ENCODE data around the gene NME3.

Gene NME3

GRCh38 chr16:1762879-1763520 lies 8.3 kb downstream of the NME3 start:
- H3K27ac Mint-ChIP-seq, result no peak overlapping the region
- H3K4me1 Mint-ChIP-seq (ENCODE audit: low read depth), result no peaks in the 10 kb centered on the region
- H3K9me3 Mint-ChIP-seq, result no peaks in the 10 kb centered on the region
- H3K27me3 Mint-ChIP-seq (ENCODE audit: low read depth), result no peaks in the 10 kb centered on the region
- H3K4me3 Mint-ChIP-seq, result no peak overlapping the region
- H3K36me3 Mint-ChIP-seq (ENCODE audit: low read depth), result peaks cover 11% of the 10 kb centered on the region

DNA sequence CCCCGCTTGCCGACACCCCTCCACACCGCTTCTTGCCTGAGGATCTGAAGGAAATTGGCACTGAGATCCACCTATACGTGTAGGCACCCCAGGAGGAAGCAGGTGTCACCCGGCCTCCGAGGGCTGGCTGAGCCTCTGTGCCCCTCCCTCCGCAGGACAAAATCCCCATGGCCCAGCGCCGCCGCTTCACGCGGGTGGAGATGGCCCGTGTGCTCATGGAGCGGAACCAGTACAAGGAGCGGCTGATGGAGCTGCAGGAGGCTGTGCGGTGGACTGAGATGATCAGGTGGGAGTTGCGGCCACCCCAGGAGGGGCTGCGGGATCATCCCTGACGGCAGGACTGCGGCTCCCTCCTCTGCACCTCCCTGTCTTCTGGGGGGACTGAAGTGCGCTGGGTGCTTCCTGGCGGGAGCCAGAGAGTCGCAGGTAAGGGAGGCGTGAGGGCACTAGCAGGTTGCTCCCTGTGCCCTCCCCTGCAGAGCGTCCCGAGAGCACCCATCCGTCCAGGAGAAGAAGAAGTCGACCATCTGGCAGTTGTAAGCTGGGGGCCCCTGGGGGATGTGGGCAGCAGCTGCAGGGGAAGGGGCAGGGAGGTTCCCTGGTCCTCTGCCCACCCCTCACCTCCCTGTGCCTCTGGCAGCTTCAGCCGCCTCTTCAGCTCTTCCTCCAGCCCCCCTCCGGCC lies 9.0 kb downstream of the NME3 start:
- Mint-ChIP-seq H3K36me3 (ENCODE audit: low read depth) (peaks cover 11% of the 10 kb centered on the region), H3K4me3 (no peak overlapping the region), H3K27me3 (ENCODE audit: low read depth) (no peaks in the 10 kb centered on the region), H3K4me1 (ENCODE audit: low read depth) (no peaks in the 10 kb centered on the region), H3K27ac (no peak overlapping the region), H3K9me3 (no peaks in the 10 kb centered on the region)

DNA sequence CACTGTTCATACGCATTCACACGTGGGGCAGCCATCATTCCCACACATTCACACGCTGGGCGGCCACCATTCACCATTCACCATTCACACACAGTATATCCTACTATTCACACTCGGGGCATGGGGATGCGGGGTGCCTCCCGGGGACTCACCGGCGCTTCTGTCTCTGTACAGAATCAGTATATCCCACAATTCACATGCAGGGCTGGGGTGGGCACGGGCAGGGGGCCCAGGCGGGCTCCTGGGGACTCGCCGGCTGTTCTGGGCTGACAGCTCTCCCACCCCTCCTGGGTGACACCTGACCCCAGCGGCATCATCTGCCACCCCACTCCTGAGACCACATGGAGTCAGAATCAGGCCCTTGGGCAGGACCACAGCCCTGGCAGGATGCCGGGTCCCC lies 9.6 kb downstream of the NME3 start:
- H3K4me3 Mint-ChIP-seq, result no peak overlapping the region
- H3K36me3 Mint-ChIP-seq (ENCODE audit: low read depth), result peaks cover 9% of the 10 kb centered on the region
- peaks cover 1% of the 10 kb centered on the region for H3K4me1 Mint-ChIP-seq (ENCODE audit: low read depth)

GRCh38 chr16:1760911-1761310 lies 10.4 kb downstream of the NME3 start:
- no peak overlapping the region for H3K27ac Mint-ChIP-seq
- no peaks in the 10 kb centered on the region for H3K27me3 Mint-ChIP-seq (ENCODE audit: low read depth)
- H3K9me3 Mint-ChIP-seq, result no peaks in the 10 kb centered on the region
- H3K36me3 Mint-ChIP-seq (ENCODE audit: low read depth), result peaks cover 9% of the 10 kb centered on the region
- no peak overlapping the region for H3K4me3 Mint-ChIP-seq
- peaks cover 3% of the 10 kb centered on the region for H3K4me1 Mint-ChIP-seq (ENCODE audit: low read depth)

More for the DNA sequence above, 9.6 kb downstream of the NME3 start:
- H3K27me3 Mint-ChIP-seq (ENCODE audit: low read depth), result no peaks in the 10 kb centered on the region
- H3K27ac Mint-ChIP-seq, result no peak overlapping the region
- no peaks in the 10 kb centered on the region for H3K9me3 Mint-ChIP-seq

DNA sequence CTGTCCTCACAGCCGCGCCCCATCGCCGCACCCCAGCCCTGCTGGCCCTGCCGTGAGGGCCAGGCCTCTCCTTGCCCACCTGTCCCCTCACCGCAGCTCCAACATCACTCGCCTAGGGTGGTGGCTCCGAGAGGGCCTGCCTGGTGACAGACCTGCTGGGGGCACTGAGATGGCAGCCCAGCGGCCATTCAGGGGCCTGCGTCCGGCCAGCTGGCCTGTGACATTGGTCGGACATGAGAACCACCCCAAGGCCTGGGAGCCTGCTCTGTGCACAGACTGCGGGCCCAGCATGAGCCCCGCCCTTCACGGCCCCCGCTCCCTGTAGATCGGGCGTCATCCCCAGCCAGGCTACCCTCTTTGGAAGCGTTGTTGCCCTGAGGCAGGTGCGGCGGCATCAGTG lies 11.8 kb downstream of the NME3 start:
- Mint-ChIP-seq H3K27me3 (ENCODE audit: low read depth) (no peaks in the 10 kb centered on the region), H3K36me3 (ENCODE audit: low read depth) (peaks cover 12% of the 10 kb centered on the region), H3K27ac (no peak overlapping the region), H3K9me3 (no peaks in the 10 kb centered on the region), H3K4me1 (ENCODE audit: low read depth) (peaks cover 3% of the 10 kb centered on the region), H3K4me3 (no peak overlapping the region)

GRCh38 chr16:1758923-1759322 lies 12.4 kb downstream of the NME3 start:
- Mint-ChIP-seq H3K27ac (peak overlapping the region; percentile 55), H3K9me3 (no peaks in the 10 kb centered on the region), H3K27me3 (ENCODE audit: low read depth) (no peaks in the 10 kb centered on the region), H3K4me3 (no peak overlapping the region), H3K4me1 (ENCODE audit: low read depth) (peaks cover 3% of the 10 kb centered on the region), H3K36me3 (ENCODE audit: low read depth) (peaks cover 12% of the 10 kb centered on the region)

- H3K27me3 Mint-ChIP-seq (ENCODE audit: low read depth), result no peaks in the 10 kb centered on the region
- H3K27ac Mint-ChIP-seq, result no peak overlapping the region
- no peaks in the 10 kb centered on the region for H3K9me3 Mint-ChIP-seq
- peaks cover 12% of the 10 kb centered on the region for H3K36me3 Mint-ChIP-seq (ENCODE audit: low read depth)
- no peak overlapping the region for H3K4me3 Mint-ChIP-seq
- peaks cover 3% of the 10 kb centered on the region for H3K4me1 Mint-ChIP-seq (ENCODE audit: low read depth)
Observed at GRCh38 chr16:1757714-1758461, 13.5 kb downstream of the NME3 start.

DNA sequence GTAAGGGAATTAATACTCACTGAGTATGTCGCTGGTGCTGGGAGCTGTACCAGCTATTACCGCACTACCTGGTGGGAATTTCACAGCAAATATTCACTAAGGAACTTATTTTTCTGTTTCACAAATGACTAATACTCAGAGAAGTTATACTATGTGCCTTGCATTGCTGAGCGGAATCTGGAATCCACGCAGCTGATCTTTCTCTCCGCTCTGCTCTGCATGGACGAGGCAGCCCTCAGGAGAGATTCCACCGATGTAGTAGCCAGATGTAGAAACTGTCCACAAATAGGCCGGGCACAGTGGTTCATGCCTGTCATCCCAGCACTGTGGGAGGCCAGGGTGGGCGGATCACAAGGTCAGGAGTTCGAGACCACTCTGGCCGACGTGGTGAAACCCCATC lies 17.1 kb downstream of the NME3 start:
- Mint-ChIP-seq H3K36me3 (ENCODE audit: low read depth) (peaks cover 5% of the 10 kb centered on the region), H3K27ac (no peak overlapping the region)

GRCh38 chr16:1752853-1753252 lies 18.5 kb downstream of the NME3 start:
- peaks cover 3% of the 10 kb centered on the region for H3K36me3 Mint-ChIP-seq (ENCODE audit: low read depth)
- H3K4me1 Mint-ChIP-seq (ENCODE audit: low read depth), result peaks cover 3% of the 10 kb centered on the region
- no peak overlapping the region for H3K4me3 Mint-ChIP-seq
- H3K9me3 Mint-ChIP-seq, result no peaks in the 10 kb centered on the region
- no peak overlapping the region for H3K27ac Mint-ChIP-seq
- H3K27me3 Mint-ChIP-seq (ENCODE audit: low read depth), result no peaks in the 10 kb centered on the region

More for the DNA sequence above, 17.1 kb downstream of the NME3 start:
- Mint-ChIP-seq H3K4me1 (ENCODE audit: low read depth) (peaks cover 3% of the 10 kb centered on the region), H3K27me3 (ENCODE audit: low read depth) (no peaks in the 10 kb centered on the region), H3K9me3 (no peaks in the 10 kb centered on the region), H3K4me3 (no peak overlapping the region)

DNA sequence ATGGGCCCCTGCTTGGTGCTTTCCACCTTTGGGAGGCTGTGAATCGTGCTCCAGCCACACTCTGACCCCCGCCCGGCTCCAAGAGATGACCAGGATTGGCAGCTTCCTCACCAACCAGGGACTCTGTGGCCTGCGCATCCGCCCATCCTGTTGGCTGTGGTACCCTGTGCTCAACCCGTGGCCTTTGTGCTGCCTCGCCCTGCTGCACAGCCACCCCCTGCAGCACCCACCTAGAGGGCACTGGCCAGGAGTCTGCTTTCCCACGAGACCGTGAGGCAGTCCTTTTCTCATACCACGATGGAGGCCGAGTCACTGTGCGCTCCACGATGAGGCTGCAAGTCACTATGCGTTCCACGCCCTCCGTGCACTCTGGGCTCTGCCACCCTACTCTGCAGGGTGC lies 19.4 kb downstream of the NME3 start:
- no peaks in the 10 kb centered on the region for H3K27me3 Mint-ChIP-seq (ENCODE audit: low read depth)
- no peak overlapping the region for H3K27ac Mint-ChIP-seq
- H3K4me1 Mint-ChIP-seq (ENCODE audit: low read depth), result peaks cover 3% of the 10 kb centered on the region
- peaks cover 3% of the 10 kb centered on the region for H3K36me3 Mint-ChIP-seq (ENCODE audit: low read depth)
- no peaks in the 10 kb centered on the region for H3K9me3 Mint-ChIP-seq
- H3K4me3 Mint-ChIP-seq, result no peak overlapping the region

DNA sequence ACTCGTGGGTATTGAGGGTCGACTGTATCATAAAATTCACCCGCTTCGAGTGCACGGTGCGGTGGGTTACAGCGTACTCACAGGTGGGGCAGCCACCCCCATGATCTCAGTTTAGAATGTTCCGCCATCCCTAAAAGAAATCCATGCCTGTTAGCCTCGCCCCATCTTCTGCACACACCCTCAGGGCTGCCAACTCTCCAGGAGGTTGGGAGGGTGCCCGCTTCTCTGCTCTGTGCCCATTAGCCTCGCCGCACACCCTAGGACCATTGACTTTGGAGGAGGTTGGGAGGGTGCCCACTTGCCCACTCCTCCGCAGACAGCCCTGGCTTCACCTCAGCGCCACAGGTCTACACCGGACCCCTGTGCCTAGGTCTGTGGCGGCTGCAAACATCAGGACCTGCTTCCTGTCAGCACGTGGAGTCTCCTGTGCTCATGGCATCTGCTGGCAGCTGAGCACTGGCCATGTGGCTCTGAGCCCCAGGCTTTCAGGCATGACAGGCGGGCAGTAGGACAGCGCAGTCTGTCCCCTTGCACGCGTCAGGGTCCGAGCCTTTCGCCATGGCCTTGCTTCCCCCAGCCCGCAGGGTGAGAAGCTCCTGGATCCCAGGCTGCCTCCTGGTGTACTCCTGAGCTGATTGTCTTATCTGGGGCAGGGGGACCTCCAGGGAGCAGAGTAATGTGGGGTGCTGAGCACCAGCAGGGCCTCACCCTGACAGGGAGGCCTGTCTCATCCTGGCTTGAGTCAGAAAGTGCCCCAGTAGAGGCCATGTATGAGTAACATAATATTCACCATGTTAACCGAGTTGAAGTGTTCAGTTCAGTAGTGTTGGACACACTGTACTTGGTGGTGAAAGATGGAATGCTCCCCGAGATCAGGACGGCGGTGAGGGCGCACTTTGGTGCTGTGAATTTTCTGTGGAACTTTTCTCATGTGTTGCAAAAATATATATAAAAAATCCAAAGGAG lies 21.9 kb downstream of the NME3 start:
- Mint-ChIP-seq H3K9me3 (no peaks in the 10 kb centered on the region), H3K4me3 (no peak overlapping the region), H3K4me1 (ENCODE audit: low read depth) (no peaks in the 10 kb centered on the region), H3K27ac (no peak overlapping the region), H3K36me3 (ENCODE audit: low read depth) (peaks cover 2% of the 10 kb centered on the region), H3K27me3 (ENCODE audit: low read depth) (no peaks in the 10 kb centered on the region)

DNA sequence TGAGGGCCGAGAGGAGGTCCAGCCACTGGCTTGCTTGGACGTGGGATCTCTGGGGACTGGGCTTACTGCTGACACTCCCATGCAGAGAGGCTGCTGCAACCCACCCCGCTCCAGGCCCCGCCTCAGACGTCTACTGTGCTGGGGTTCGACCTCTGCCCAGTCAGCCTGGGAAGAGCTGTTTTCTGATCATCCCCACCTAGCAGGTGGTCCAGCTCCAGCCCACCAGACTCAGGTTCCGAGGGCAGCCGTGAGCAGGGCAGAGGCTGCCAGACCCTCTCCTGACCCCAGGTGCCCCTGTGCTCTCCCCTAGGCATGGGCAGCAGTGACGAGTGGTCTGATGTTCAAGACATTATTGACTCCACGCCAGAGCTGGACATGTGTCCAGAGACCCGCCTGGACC lies 23.4 kb downstream of the NME3 start:
- Mint-ChIP-seq H3K4me1 (ENCODE audit: low read depth) (peaks cover 2% of the 10 kb centered on the region), H3K4me3 (no peak overlapping the region), H3K27me3 (ENCODE audit: low read depth) (no peaks in the 10 kb centered on the region), H3K36me3 (ENCODE audit: low read depth) (peaks cover 4% of the 10 kb centered on the region), H3K9me3 (no peaks in the 10 kb centered on the region), H3K27ac (no peak overlapping the region)

- Mint-ChIP-seq H3K4me1 (ENCODE audit: low read depth) (peaks cover 2% of the 10 kb centered on the region), H3K27me3 (ENCODE audit: low read depth) (no peaks in the 10 kb centered on the region), H3K36me3 (ENCODE audit: low read depth) (peaks cover 4% of the 10 kb centered on the region), H3K27ac (no peak overlapping the region), H3K9me3 (no peaks in the 10 kb centered on the region), H3K4me3 (no peak overlapping the region)
Observed at GRCh38 chr16:1746693-1747195, 24.6 kb downstream of the NME3 start.

All from T-helper 1 cell treated with Interleukin-12 subunit alpha and Interleukin-12 subunit beta and Interleukin-4 antibody, amounts not matched to agents 30 μg/mL and 1 μg/mL, for 36 hours (primary cell).